OCI-LY3 (cell line): ENCODE results near the gene LOXL3.

ENCODE experiments used
- EZH2phosphoT487 ChIP-seq: fragments of 200-600 bp; shearing (Covaris generic); IDR thresholded peaks from 2 replicates; pipeline ENCODE4 v1.6.1; 2018; ENCODE audit warnings: antibody characterized with exemption, mixed run types, low read depth
- TF ChIP-seq, protein P1 (sequence below): fragments of 200-600, 300-600 bp; sonication (generic); IDR thresholded peaks from 2 replicates; pipeline ENCODE4 v1.5.1; 2014; ENCODE audit warnings: antibody characterized with exemption, low read length, low read depth

DNA sequence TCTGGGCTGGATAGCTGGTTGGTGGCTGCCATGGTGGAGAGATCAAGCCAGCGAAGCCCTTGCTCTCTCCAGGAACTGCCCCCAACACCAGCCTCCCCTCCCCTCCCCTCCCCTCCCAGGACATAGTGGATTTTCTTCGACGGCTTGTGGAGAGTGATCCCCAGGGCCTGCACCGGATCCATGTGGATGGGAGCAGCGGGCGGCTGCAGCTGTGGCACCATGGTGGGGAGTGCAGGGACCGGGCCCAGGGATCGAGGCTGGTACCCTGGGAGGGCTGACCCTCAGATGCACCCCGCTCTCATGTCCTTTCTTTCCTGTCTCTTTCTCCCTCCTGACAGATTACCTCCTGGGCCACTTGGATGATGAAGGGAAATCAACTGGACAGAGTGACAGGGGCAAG lies 63.8 kb downstream of the LOXL3 start:
- TF ChIP-seq, protein P1, sequence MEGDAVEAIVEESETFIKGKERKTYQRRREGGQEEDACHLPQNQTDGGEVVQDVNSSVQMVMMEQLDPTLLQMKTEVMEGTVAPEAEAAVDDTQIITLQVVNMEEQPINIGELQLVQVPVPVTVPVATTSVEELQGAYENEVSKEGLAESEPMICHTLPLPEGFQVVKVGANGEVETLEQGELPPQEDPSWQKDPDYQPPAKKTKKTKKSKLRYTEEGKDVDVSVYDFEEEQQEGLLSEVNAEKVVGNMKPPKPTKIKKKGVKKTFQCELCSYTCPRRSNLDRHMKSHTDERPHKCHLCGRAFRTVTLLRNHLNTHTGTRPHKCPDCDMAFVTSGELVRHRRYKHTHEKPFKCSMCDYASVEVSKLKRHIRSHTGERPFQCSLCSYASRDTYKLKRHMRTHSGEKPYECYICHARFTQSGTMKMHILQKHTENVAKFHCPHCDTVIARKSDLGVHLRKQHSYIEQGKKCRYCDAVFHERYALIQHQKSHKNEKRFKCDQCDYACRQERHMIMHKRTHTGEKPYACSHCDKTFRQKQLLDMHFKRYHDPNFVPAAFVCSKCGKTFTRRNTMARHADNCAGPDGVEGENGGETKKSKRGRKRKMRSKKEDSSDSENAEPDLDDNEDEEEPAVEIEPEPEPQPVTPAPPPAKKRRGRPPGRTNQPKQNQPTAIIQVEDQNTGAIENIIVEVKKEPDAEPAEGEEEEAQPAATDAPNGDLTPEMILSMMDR = no peak
- no peak for TF ChIP-seq EZH2phosphoT487
